GM18499 (cell line): ENCODE data around the gene SFXN2.
"Not testable (repeated sequence)": the region's sequence is repeated elsewhere in the genome, so short reads cannot be mapped to it uniquely, and the experiment has no call there.

Experiments used
- ATAC-seq: cut with Tn5 transposase; IDR thresholded peaks from one replicate; pipeline ENCODE4 v1.9.1; 2021; ENCODE audit warnings: moderate number of reproducible peaks; ENCODE audit not compliant: insufficient read depth, unreplicated experiment

Gene SFXN2

DNA sequence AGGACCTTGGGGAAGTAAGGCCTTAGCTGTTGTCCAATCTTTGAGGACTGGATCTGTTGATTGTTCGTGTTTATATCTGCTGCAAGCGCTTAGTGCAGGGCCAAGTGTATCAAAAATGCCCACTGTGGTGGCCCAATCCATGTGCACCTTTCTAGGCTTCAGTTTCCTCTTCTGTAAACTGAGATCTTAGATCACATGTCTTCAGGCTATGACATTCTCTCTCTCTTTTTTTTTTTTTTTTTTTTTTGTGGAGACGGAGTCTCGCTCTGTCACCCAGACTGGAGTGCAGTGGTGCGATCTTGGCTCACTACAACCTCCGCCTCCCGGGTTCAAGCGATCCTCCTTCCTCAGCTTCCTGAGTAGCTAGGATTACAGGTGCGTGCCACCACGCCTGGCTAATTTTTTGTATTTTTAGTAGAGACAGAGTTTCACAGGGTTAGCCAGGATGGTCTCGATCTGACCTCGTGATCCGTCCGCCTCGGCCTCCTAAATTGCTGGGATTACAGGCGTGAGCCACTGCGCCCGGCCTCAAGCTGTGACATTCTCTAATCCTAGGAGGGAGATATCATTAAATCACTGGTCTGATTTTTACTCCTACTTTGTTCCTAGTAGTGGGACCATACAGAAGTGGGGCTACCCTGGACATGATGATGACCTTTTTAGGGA lies 2.6 kb downstream of the SFXN2 start:
- ATAC-seq = not testable (repeated sequence)

GRCh38 chr10:102718220-102718619 lies 3.8 kb downstream of the SFXN2 start:
- no peak for ATAC-seq

- ATAC-seq = no peak
Measured at GRCh38 chr10:102720337-102720736, 5.9 kb downstream of the SFXN2 start.

GRCh38 chr10:102720775-102721301 lies 6.4 kb downstream of the SFXN2 start:
- no peak for ATAC-seq

DNA sequence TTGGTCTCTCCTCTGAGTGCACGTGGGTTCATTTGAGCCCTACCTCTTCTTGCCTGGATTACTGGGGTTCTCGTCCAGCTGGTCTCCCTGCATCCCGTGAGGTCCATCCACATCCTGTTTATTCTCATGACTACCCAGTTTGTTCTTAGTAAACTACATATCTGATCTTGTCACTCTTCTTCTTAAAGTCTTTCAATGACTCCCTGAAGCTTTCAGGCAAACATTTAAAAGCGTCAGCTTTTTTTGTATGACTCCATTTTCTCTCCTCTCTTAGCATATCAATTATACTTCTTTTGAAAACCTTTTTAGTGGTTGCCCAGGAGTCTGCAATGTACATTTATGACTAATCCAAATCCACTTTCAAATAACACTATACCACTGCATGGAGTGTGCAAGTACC lies 7.5 kb downstream of the SFXN2 start:
- no peak for ATAC-seq

GRCh38 chr10:102723989-102724388 lies 9.6 kb downstream of the SFXN2 start:
- ATAC-seq = no peak

- no peak for ATAC-seq
Measured at GRCh38 chr10:102726274-102726673, 11.8 kb downstream of the SFXN2 start.

GRCh38 chr10:102727037-102727818 lies 12.8 kb downstream of the SFXN2 start:
- no peak for ATAC-seq

- ATAC-seq = no peak
Measured at GRCh38 chr10:102729029-102730026, 14.9 kb downstream of the SFXN2 start.

DNA sequence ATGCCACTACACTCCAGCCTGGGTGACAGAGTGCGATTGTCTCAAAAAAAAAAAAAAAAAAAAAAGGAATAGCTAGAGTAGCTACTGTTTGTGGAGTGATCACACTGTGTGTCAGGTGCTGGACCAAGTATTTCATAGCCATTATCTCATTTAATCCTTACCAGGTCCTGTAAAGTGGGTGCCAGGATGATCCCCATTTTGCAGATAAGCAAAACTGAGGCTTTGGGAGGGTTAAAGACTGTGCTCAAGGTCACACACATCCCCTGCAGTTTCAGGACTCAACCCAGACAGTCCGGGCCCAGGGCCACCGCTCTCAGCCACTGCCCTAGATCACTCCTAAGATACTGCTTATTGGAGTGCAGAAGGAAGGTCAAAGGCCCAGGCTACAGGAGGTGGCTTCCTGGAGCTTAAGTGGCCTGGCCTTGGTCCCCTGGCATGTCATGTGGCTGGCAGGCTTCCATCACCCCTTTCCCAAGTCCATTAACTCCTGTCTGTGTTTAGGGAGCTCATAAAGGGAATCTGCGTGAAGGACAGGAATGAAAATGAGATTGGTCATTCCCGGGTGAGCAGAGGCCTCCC lies 16.9 kb downstream of the SFXN2 start:
- ATAC-seq = no peak

GRCh38 chr10:102732661-102733060 lies 18.2 kb downstream of the SFXN2 start:
- no peak for ATAC-seq

GRCh38 chr10:102735065-102735562 lies 20.7 kb downstream of the SFXN2 start:
- no peak for ATAC-seq

- ATAC-seq = no peak
Measured at GRCh38 chr10:102738692-102739121, 24.3 kb downstream of the SFXN2 start.

GRCh38 chr10:102740229-102740628 lies 25.8 kb downstream of the SFXN2 start:
- ATAC-seq = no peak

- ATAC-seq = no peak
Measured at GRCh38 chr10:102741726-102742237, 27.3 kb downstream of the SFXN2 start.

DNA sequence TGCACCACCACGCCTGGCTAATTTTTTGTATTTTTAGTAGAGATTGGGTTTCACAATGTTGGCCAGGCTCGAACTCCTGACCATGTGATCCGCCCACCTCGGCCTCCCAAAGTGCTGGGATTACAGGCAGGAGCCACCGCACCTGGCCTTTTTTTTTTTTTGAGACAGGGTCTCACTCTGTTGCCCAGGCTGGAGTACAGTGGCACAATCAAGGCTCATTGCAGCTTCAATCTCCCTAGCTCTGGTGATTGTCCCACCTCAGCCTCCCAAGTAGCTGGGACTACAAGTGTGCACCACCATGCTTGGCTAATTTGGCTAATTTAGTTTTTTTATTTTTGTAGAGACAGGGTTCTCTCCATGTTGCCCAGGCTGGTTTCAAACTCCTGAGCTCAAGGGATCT lies 27.9 kb downstream of the SFXN2 start:
- not testable (repeated sequence) for ATAC-seq

GRCh38 chr10:102743078-102743587 lies 28.7 kb downstream of the SFXN2 start:
- no peak for ATAC-seq

- ATAC-seq = peak; percentile 90
Measured at GRCh38 chr10:102743588-102744373, 29.3 kb downstream of the SFXN2 start, which contains the start of gene WBP1L. WBP1L (plus strand) TSS chr10:102743948; CDS start chr10:102744054, 106 bp downstream.
